Activated T-helper 9 cell treated with anti-CD3 and anti-CD28 coated beads, Interleukin-2, amount 50 U/mL, for 16 hours (primary cell): ENCODE measurements around the gene KIF21A.

Experiments used
- DNase-seq: peaks from one replicate; pipeline ENCODE4 v3.0.0-alpha.2; 2020; ENCODE audit warnings: low read depth

KIF21A gene

DNA sequence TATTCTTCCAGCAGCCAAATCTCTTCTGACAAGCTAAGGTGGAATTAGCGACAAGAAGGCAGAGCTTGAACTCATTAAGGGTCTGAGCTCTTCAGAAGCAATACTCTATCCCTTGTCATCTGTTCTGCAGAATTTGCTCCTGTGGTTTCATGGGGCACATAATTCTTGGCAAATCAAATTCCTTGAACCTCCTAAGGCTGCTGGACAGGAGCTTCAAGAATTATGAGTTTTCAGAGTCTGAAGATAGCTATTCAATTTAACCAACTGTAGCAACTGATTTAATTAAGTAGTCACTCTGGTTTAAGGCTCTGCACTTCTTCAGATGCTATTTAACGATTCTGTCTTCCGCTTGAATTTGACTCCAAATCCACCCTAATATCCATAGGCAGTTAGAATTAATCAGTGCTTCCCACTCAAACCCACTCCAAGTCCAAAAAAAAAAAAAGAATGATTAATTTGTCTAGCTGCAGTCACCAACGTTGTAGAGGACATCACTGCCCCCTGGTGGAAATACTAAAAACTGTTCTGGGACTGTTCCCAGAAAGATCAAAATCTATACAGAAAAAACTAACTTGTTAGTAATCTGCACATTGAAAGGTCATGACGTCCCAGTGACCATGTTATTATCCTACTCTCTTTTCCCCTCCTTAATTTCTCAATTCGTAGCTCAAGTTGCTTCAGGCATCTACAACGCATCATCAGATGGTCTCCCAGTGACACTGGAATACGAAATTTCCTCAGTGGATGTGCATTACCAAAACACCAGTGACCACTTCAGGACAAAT lies 169.9 kb downstream of the KIF21A start:
- no peak for DNase-seq

DNA sequence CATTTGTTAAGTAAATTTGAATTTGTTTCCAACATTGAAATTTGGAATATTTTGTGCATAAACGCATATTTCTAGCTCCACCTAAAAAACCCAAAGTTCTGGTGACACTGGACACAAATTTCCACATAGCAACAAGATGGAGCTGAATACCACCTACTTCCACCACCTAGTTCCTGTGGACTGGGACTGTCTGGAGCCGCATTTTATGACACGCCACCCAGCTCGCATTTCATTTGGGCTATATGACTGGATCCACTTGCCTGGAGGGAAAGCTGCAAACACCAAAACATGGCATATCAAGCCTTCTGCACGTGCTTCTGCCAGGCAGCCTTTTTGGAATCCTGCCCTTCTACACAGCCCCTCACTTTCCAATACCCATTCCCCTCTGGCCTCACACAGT lies 173.4 kb downstream of the KIF21A start:
- DNase-seq = no peak

DNA sequence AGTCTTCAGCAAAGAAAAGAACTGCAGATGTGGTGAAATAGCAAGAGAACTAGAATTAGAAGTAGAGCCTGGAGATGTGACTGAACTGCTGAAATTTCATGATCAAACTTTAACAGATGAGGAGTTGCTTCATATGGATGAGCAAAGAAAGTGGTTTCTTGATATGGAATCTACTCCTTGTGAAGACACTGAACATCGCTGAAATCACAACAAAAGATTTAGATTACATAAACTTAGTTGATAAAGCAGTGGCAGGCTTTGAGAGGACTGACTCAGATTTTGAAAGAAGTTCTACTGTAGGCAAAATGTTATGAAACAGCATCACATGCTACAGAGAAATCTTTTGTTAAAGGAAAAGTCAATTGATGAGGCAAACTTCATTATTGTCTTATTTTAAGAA lies 175.0 kb downstream of the KIF21A start:
- DNase-seq = no peak

DNA sequence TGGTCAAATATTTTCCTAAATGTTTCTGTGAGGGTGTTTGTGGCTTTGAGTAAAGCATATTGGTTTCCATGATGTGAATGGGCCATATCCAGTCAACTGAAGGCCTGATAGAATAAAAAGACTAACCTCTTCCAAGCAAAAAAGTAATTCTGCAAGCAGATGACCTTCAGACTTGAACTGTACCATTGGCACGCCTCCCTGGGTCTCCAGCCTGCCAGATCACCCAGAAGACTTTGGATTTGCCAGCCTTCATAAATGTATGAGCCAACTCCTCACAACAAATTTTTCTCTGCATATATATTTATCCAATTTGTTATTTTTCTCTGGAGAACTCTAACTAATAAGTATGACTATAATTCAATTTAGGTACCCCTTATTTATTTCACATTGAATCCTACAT lies 190.3 kb downstream of the KIF21A start:
- no peak for DNase-seq
